GM12878 (cell line): ENCODE measurements around the gene ATP13A1. TPM values are rescaled to one million over a fixed set of nuclear protein-coding genes. Genes with fewer than 3 reads are reported as not detected.

Experiments used
- ATAC-seq: fragments of 200-7000 bp; cut with Tn5 transposase; 3 replicates; pipeline ENCODE4 v1.9.1; 2020; ENCODE audit warnings: mild to moderate bottlenecking, moderate library complexity
- BruUV-seq: library from RNA; stranded (reverse); fragments of 400-500 nt; replicated peaks from 2 replicates; lab custom pipeline; 2021; lab: Mats Ljungman, UMichigan
- CTCF ChIA-PET: fragments of 300-600 bp; sonication (Branson Sonifier 250); formaldehyde crosslinking; extraction: SDS; loops from one replicate; lab custom pipeline; 2021; ENCODE audit warnings: inconsistent platforms; lab: Yijun Ruan, JAX
- POLR2A ChIA-PET: fragments of 350-600 bp; formaldehyde crosslinking; extraction: SDS; loops from one replicate; lab custom pipeline; 2021; ENCODE audit warnings: inconsistent platforms; lab: Charles Lee
- RAD21 ChIA-PET: fragments of 300-600 bp; sonication (Branson Sonifier 250); formaldehyde crosslinking; loops from one replicate; lab custom pipeline; 2023; ENCODE audit warnings: antibody characterized with exemption; ENCODE audit not compliant: unreplicated experiment; lab: Charles Lee
- SMC1A ChIA-PET: fragments of 300-600 bp; sonication (Branson Sonifier 250); formaldehyde crosslinking; loops from one replicate; lab custom pipeline; 2023; ENCODE audit not compliant: unreplicated experiment, uncharacterized antibody; lab: Charles Lee
- DNase-seq: peaks from one replicate; pipeline ENCODE4 v3.0.0-alpha.2; 2011; ENCODE audit warnings: low read depth, low spot score
- FAIRE-seq: peaks from 3 replicates; lab custom pipeline; 2011; peaks lifted over from hg19 to GRCh38; lab: Jason Lieb, UNC
- H2AFZ ChIP-seq: 2 replicates; pipeline ENCODE4 v1.6.0; 2011; ENCODE audit warnings: low read depth, low read length, control low read depth; ENCODE audit not compliant: control insufficient read depth
- H3K27ac ChIP-seq: 2 replicates; pipeline ENCODE4 v1.5.1; 2011; ENCODE audit warnings: control low read depth; ENCODE audit not compliant: control insufficient read depth, insufficient read depth
- H3K27me3 ChIP-seq, 2 experiments: replicated peaks in 1 of 2; 2 replicates each; pipeline versions ENCODE4 v1.6.0 to v1.6.1; 2011; ENCODE audit warnings: low read length in 1 of 2; ENCODE audit not compliant: control insufficient read depth in 2 of 2, insufficient read depth in 2 of 2
- H3K36me3 ChIP-seq, 2 experiments: 2 replicates each; pipeline ENCODE4 v1.5.1; 2011; ENCODE audit warnings: low read length in 1 of 2; ENCODE audit not compliant: control insufficient read depth in 2 of 2, insufficient read depth in 2 of 2
- H3K4me1 ChIP-seq: 2 replicates; pipeline ENCODE4 v1.6.1; 2011; ENCODE audit warnings: mild to moderate bottlenecking, low read length, moderate library complexity, mixed read lengths; ENCODE audit not compliant: control insufficient read depth, insufficient read depth
- H3K4me2 ChIP-seq: 2 replicates; pipeline ENCODE4 v1.6.0; 2011; ENCODE audit warnings: control low read depth; ENCODE audit not compliant: control insufficient read depth, insufficient read depth
- H3K4me3 ChIP-seq: fragments of 200-600 bp; sonication (generic); 2 replicates; pipeline ENCODE4 v1.5.1; 2016
- H3K79me2 ChIP-seq: 2 replicates; pipeline ENCODE4 v1.6.0; 2011; ENCODE audit warnings: low read length; ENCODE audit not compliant: control insufficient read depth, insufficient read depth
- H3K9ac ChIP-seq: 2 replicates; pipeline ENCODE4 v1.8.0; 2011; ENCODE audit warnings: low read length, control low read depth, mixed read lengths; ENCODE audit not compliant: control insufficient read depth, insufficient read depth
- H3K9me3 ChIP-seq: replicated peaks from 3 replicates; pipeline ENCODE4 v1.5.1; 2011; ENCODE audit warnings: mild to moderate bottlenecking, low read length; ENCODE audit not compliant: control insufficient read depth, insufficient read depth
- H4K20me1 ChIP-seq: 2 replicates; pipeline ENCODE4 v1.6.0; 2011; ENCODE audit not compliant: control insufficient read depth, insufficient read depth
- CREM ChIP-seq: IDR thresholded peaks from 2 replicates; pipeline ENCODE4 v1.6.1; 2014; ENCODE audit warnings: antibody characterized with exemption, low read depth
- EP300 ChIP-seq, 2 experiments: fragments of 150-350 bp in 1 of 2; IDR thresholded peaks; 2 replicates each; pipeline ENCODE4 v1.6.1; 2011 to 2012; ENCODE audit warnings: low read depth in 2 of 2, low read length in 2 of 2, borderline replicate concordance in 1 of 2, improper control_type of control experiment in 1 of 2, inconsistent platforms in 1 of 2; ENCODE audit not compliant: control insufficient read depth in 1 of 2
- HDAC2 ChIP-seq: fragments of 200-600 bp; sonication (generic); IDR thresholded peaks from 2 replicates; pipeline ENCODE4 v1.6.1; 2017
- JUND ChIP-seq: IDR thresholded peaks from 2 replicates; pipeline ENCODE4 v1.6.1; 2012; ENCODE audit warnings: low read depth, mild to moderate bottlenecking, low read length, improper control_type of control experiment, moderate library complexity
- MEF2A ChIP-seq: IDR thresholded peaks from 2 replicates; pipeline ENCODE4 v1.6.1; 2011; ENCODE audit warnings: low read depth, mild to moderate bottlenecking, low read length, moderate library complexity; ENCODE audit not compliant: insufficient read depth
- MTA3 ChIP-seq: IDR thresholded peaks from 2 replicates; pipeline ENCODE4 v1.6.1; 2012; ENCODE audit warnings: low read length, inconsistent platforms, borderline replicate concordance
- NFIC ChIP-seq: IDR thresholded peaks from 2 replicates; pipeline ENCODE4 v1.6.1; 2012; ENCODE audit warnings: low read depth, mild to moderate bottlenecking, inconsistent platforms, low read length, moderate library complexity
- POLR2A ChIP-seq: IDR thresholded peaks from 2 replicates; pipeline ENCODE4 v1.6.1; 2011; ENCODE audit warnings: low read depth, mild to moderate bottlenecking, low read length
- SMARCA5 ChIP-seq: fragments of 450-650 bp; IDR thresholded peaks from 2 replicates; pipeline ENCODE4 v1.6.1; 2017; ENCODE audit warnings: mild to moderate bottlenecking
- SP1 ChIP-seq: IDR thresholded peaks from one replicate; pipeline ENCODE4 v1.6.1; 2011; ENCODE audit warnings: low read depth, low read length
- WGBS: methylation state at CpG from one replicate; pipeline ENCODE4 v1.1.6; 2016; ENCODE audit warnings: low lambda C conversion rate; ENCODE audit not compliant: insufficient replicate concordance, insufficient coverage; ENCODE audit errors: missing lambda C conversion rate; 5-methylcytosine and 5-hydroxymethylcytosine counted together
- in situ Hi-C: fragments of 300-500 bp; cut with MboI; formaldehyde crosslinking; loops from 9 replicates; pipeline ENCODE4 v1.14.3; 2018; ENCODE audit warnings: mixed read lengths
- intact Hi-C: fragments of 100-400 bp; cut with micrococcal nuclease; formaldehyde crosslinking; loops from one replicate; pipeline ENCODE4 v1.14.2; 2022; ENCODE audit not compliant: unreplicated experiment
- polyA plus RNA-seq, 11 experiments: library from polyadenylated mRNA; depleted of rRNA in 4 of 11; unstranded in 6 of 11; stranded (reverse) in 5 of 11; fragments of >200 nt; fragmentation: Nextera tagmentation in 4 of 11; fragmentation: Illumina TruSeq in 1 of 11; extraction: Ambion mirVana in 4 of 11; extraction: Trizol in 1 of 11; gene quantifications; 1 replicate in 1 of 11; 2 replicates in 10 of 11; pipeline versions ENCODE4 v1.2.1 to v1.2.3, GENCODE V29; 2011 to 2016; ENCODE audit warnings: inconsistent platforms in 2 of 11, missing spikeins in 2 of 11, low read depth in 1 of 11
- total RNA-seq, 4 experiments: library from RNA; depleted of rRNA in 3 of 4; stranded (reverse); fragments of >200 nt in 3 of 4; fragmentation: Illumina TruSeq in 1 of 4; extraction: Trizol in 1 of 4; gene quantifications; 2 replicates each; pipeline versions ENCODE4 v1.2.1 to v1.2.3, GENCODE V29; 2013 to 2021

Gene ATP13A1
- total and polyA plus RNA-seq, 10 of the 15 experiments (the other 5 are each of a cell fraction or from before 2014, with no cell fraction given) = 0.37 to 91.0 (median 29.8) TPM

DNA sequence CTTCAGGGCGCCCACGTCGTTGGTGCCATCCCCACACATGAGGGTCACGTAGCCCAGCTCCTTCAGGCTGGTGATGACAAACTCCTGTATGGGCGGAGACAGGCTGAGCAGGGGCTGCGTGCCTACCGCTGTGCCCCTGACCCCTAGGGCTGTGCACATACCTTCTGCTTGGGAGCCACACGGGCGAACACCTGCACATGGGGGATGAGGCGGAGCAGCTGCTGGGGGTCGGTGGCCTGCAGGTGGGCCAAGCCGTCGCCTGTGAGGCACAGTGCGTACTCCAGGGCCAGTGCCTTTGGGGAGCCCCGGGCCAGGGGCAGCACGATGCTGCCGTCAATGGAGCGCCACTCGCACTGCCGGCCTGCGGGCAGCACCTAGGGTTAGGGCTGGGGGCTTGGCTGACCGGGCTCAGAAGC lies 13.9 kb downstream of the ATP13A1 start:
- Histone ChIP-seq H3K9me3 (no peaks in the 10 kb centered on the region), H3K36me3 (peaks cover 35 to 74% of the 10 kb centered on the region in 2 experiments), H3K27me3 (no peaks in the 10 kb centered on the region), H2AFZ (no peak overlapping the region)
- FAIRE-seq = no peak
- intact Hi-C loops = no loop called here
- ChIA-PET POLR2A (no interaction called here), RAD21 (interaction anchor here (0.8 kb wide), 1 partner anchor 12 kb away, joined by 3 read pairs; no protein-coding TSS in a partner anchor)
- 96% methylated on average over 22 of the region's 22 CpGs for WGBS
- TF ChIP-seq POLR2A (peak; percentile 50), MEF2A (no peak)
- TF ChIP-seq, all 136 proteins: peak for 1
- H3K79me2 ChIP-seq = no peaks in the 10 kb centered on the region
- ChIA-PET CTCF (interaction anchor here (1.2 kb wide), 1 partner anchor 117 kb away, joined by 3 read pairs; no protein-coding TSS in a partner anchor), SMC1A (no interaction called here)
- no peaks in the 10 kb centered on the region for H4K20me1 ChIP-seq
- no peak for ATAC-seq
- no peak overlapping the region for H3K4me3 ChIP-seq
- no peaks in the 10 kb centered on the region for H3K4me1 ChIP-seq
- H3K9ac ChIP-seq = no peak overlapping the region
- no peak for DNase-seq
- in situ Hi-C loops = no loop called here
- no TSS peak for BruUV-seq
- H3K27ac ChIP-seq = no peak overlapping the region
- H3K4me2 ChIP-seq = no peak overlapping the region

DNA sequence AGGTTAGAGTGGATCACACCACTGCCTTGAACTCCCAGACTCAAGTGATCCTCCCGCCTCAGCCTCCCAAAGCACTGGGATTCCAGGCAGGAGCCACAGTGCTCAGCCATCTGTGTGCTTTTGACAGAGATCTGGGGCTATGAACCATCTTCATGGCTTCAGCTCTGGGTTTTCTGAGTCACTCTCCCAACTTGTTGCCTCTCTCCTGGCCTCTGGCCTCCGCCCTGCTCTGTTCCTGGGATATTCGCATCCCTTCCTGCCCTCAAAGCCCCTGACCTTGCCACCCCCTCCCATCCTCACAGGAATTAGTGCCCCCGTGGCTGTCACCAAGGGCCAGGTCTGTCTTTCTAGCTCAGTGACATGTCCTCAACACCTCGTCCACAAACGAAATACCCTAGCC lies 14.3 kb downstream of the ATP13A1 start:
- no peaks in the 10 kb centered on the region for H4K20me1 ChIP-seq
- no peak overlapping the region for H3K4me3 ChIP-seq
- POLR2A ChIA-PET = no interaction called here
- H3K79me2 ChIP-seq = no peaks in the 10 kb centered on the region
- no peak overlapping the region for H3K27ac ChIP-seq
- CTCF ChIA-PET = interaction anchor here (1.2 to 1.4 kb wide), 2 partner anchors 102 to 117 kb away, joined by 3 read pairs; no protein-coding TSS in a partner anchor
- no peak for ATAC-seq
- no peaks in the 10 kb centered on the region for H3K27me3 ChIP-seq
- SMC1A ChIA-PET = no interaction called here
- H3K9ac ChIP-seq = no peak overlapping the region
- H3K36me3 ChIP-seq = peaks cover 35 to 70% of the 10 kb centered on the region in 2 experiments
- peaks cover under 1% of the 10 kb centered on the region for H3K4me1 ChIP-seq
- DNase-seq = no peak
- WGBS = 97% methylated on average over 6 of the region's 6 CpGs
- no peak for FAIRE-seq
- RAD21 ChIA-PET = interaction anchor here (0.8 kb wide), 1 partner anchor 13 kb away, joined by 3 read pairs; no protein-coding TSS in a partner anchor
- H2AFZ ChIP-seq = no peak overlapping the region
- no peaks in the 10 kb centered on the region for H3K9me3 ChIP-seq
- TF ChIP-seq MTA3 (no peak), CREM (no peak), HDAC2 (no peak), EP300 (IDR thresholded peaks at IDR 0.05; ENCODE audit: borderline replicate concordance in 1 of 2, control insufficient read depth in 1 of 2, low read depth in 2 of 2, low read length in 2 of 2) (no peak), SMARCA5 (no peak), SP1 (no peak), JUND (no peak), NFIC (no peak)
- TF ChIP-seq, all 136 proteins: peak for 0
- no TSS peak for BruUV-seq
- intact Hi-C loops (no loop called here), in situ Hi-C loops (no loop called here)
- no peak overlapping the region for H3K4me2 ChIP-seq
